KG1 (cell line): Measurements from ENCODE around the gene YY1.
"Not testable (repeated sequence)": the region's sequence is repeated elsewhere in the genome, so short reads cannot be mapped to it uniquely, and the experiment has no call there.

ENCODE experiments used
- DNase-seq: peaks from one replicate; lab custom pipeline; 2025; lab: John Stamatoyannopoulos, UW

YY1 gene

GRCh38 chr14:100283984-100284881 is 45.3 kb downstream of the YY1 start:
- DNase-seq, result no peak

DNA sequence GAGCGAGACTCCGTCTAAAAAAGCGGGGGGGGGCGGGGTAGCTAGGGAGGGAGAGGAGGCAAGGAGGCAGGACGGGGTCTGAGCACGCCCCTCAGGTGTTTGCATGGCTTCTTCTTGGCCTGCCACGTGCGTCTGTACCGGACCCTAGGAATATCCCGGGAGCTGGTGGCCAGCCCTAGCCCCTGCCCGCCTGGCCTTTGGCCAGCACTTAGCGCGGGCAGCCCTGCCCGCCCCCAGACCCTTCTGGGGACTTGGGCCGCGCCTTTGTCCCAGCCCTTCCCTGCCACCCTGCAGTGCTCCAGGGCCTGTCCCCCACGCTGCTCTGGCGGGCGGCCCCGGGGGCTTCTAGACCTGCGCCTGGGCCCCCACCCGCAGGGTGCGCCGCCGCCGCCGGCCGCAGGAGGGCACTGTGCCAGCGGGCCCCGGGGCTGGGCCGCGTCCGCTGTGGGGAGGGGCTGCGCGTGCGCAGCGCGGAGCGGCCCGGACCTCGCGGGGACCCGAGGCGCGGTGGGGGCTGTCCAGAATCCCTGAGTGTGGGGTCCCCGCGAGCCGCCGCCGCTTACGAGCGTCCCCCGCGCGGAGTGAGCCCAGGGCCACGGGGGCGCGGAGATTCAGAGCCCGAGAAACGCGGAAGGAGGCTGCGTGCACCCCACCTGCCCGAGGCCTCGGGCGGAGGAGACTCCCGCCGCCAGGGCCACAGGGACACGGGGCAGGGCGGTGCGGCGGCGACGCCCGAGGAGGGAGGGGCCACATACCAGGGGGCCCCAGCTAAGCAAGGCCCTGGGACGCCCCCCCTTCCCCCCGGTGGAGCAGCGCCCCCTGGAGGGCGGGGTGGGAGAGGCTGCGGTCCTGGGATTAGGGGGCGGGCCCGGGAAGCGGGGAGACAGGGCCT is 46.3 kb downstream of the YY1 start:
- peak; percentile 23 for DNase-seq

GRCh38 chr14:100285913-100286400 is 47.0 kb downstream of the YY1 start:
- no peak for DNase-seq

GRCh38 chr14:100286484-100287191 is 47.7 kb downstream of the YY1 start:
- DNase-seq, result no peak

- DNase-seq, result no peak
These were observed 48.5 kb downstream of the YY1 start for GRCh38 chr14:100287202-100287997.

DNA sequence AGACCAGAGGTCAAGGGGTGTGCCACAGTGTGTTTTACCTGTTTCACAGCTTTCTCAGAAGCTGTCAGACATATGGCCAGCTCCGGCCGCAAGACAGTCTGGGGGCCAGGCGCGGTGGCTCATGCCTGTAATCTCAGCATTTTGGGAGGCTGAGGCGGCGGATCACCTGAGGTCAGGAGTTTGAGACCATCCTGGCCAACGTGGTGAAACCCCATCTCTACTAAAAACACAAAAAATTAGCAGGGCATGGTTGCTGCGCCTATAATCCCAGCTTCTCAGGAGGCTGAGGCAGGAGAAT is 49.0 kb downstream of the YY1 start:
- DNase-seq, result not testable (repeated sequence)

DNA sequence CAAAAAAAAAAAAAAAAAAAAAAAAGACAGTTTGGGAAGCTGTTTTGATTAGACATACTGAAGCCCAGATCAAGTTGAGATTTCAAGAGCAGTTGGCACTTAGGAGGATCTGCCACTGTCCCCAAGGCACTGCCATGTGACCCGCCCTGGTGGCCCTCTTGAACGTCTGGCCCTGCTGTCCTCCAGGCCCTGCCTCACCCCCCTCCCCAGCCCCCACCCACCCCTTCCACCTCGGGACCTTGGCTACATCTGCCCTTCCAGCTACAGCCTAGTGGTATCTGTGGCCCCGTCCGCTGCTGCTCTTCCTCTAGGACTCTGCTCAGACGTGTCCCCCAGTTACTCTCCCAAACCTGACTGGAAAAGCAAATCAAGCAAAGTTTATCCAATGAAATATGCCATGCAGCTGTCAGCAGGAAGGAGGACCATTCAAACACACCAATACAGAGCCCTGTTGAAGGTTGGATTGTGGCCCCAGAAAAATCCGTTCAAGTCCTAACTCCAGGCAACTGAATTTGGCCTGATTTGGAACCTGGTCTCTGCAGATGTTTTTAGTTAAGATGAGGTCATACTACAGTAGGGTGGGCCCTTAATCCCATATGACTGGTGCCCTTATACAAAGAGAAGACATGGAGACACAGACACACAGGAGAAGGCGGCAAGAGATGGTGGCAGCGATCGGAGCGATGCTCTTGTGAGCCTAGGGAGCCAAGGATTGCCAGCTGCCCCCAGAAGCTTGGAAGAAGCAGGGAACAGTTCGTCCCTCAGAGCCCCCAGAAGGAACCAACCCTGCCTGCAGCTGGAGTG is 49.6 kb downstream of the YY1 start:
- no peak for DNase-seq

DNA sequence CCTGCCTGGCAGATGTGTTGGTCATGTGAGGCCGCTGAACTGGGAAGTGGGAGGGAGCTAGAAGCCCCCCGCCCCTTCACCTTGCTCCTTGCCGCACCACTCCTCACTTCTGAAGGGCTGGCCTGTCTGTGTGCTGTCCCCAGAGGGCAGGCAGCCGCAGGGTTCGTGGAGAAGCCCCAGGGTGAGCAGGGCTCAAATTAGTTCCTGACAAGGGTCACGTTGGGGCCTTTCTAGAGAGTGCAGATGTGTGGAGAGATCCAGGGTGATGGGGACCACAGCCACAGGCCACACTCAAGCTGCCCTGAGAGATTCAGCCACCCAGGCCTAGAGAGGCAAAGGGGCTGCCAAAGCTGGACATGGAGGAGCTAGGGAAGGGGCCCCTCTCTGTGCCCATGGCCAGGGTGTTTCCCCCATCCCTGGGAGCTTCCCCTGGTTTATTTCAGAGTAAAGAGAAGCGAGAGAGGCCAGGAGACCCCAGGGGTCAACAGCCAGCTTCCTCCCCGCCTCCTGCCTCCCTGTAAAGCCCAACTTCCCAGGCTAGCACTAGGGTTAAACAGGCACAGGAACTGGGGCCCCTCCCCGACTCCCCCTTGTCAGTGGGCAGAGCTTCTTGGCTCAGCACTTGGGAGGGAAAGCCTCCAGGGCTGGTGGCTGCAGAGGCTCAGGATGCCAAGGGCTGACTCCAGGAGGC is 51.1 kb downstream of the YY1 start:
- DNase-seq, result no peak

GRCh38 chr14:100290607-100291304 is 51.8 kb downstream of the YY1 start:
- DNase-seq, result no peak

DNA sequence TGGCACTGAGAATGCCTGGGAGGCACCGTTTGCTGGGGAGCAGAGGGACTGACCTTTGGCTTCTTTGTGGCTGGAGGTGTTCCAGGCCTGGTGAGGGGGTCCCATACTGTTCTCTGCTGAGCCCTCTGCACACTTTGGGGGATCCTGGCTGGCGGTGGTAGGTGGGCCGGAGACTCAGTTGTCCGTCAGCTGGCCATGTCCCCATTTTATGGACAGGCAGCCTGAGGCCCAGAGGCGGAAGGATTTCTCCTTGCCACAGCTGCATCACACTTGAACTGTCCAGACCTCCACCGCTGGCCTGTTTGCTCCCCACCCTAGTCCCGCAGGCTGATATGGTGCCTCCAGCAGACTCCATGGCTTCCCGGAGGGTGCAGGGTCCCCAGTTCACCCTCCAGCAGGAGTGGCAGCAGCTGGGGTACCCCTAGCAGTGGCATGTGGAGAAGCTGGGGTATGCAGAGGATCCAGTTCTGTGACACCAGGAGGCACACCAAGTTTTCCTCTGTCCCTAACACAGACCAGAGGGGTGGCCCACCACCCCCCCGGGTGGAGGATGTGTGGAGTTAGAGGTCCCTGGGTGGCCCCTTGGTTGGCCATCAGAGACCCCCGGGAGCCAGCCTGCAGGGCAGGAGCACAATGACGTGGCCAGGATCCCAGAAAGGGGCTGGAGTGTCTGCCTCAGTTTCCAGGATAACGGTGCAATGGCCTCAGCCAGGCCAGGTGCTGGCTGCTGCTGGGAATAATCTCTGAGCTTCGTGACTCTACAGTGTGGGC is 52.5 kb downstream of the YY1 start:
- no peak for DNase-seq

GRCh38 chr14:100292301-100292775 is 53.4 kb downstream of the YY1 start:
- no peak for DNase-seq

DNA sequence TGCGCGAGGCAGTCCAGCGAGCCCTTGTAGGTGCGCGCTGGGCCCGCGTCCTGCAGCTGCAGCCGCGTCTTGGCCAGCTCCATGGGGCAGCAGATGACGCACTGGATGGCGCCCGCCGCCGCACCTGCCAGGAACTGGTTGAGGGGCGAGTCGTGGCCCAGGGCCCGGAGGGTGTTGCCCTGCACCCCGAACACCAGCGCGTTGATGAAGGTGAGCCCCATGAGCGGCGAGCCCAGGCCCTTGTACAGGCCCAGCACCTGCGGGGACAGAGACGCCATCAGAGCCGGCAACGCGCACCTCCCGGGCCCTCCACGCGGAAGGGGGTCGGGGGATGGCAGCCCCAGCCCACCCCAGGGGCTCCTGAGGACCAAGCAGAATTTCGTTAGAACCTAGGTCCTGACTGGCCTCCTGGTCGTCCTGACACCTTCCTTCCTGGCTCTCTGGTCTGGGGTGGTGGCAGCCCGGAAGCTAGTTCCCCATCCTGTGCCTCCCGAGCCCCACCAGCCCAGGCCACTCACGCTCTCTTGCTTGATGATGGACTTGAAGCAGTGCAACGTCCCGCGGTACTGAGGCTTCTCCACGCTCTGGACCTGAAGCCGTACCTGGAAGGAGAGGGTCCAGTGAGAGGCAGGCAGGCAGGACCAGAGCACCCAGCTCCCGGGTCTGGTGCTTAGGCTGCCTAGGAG is 54.0 kb downstream of the YY1 start:
- no peak for DNase-seq

DNA sequence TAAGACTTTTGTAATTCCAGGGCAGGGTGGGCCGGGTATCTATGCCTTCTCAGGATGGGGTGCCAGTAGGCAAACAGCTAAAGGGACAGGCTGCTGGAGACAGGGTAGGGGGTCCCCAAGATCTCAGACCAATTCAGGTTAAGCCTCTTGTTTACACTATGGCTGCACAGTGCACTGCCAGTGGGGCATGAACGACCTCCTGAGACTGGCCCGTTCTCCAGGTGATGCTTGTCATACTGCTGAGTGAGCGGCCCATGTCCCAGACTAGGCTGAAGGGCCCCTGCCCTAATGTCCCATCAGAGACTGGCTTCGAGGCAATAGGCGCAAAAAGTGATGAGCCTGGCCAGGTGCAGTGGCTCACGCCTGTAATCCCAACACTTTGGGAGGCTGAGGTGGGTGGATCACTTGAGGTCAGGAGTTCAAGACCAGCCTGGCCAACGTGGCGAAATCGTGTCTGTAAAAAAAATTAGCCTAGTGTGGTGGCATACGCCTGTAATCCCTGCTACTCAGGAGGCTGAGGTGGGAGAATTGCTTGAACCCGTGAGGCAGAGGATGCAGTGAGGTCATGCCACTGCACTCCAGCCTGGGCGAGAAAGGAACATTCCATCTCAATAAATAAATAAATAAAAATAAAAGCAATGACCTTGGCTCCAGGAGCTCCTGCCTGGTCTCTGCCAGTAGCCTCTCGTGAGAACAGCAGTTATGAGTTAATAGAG is 54.7 kb downstream of the YY1 start:
- DNase-seq, result no peak

GRCh38 chr14:100294213-100294962 is 55.4 kb downstream of the YY1 start:
- DNase-seq, result no peak

GRCh38 chr14:100294963-100295330 is 56.0 kb downstream of the YY1 start:
- no peak for DNase-seq

DNA sequence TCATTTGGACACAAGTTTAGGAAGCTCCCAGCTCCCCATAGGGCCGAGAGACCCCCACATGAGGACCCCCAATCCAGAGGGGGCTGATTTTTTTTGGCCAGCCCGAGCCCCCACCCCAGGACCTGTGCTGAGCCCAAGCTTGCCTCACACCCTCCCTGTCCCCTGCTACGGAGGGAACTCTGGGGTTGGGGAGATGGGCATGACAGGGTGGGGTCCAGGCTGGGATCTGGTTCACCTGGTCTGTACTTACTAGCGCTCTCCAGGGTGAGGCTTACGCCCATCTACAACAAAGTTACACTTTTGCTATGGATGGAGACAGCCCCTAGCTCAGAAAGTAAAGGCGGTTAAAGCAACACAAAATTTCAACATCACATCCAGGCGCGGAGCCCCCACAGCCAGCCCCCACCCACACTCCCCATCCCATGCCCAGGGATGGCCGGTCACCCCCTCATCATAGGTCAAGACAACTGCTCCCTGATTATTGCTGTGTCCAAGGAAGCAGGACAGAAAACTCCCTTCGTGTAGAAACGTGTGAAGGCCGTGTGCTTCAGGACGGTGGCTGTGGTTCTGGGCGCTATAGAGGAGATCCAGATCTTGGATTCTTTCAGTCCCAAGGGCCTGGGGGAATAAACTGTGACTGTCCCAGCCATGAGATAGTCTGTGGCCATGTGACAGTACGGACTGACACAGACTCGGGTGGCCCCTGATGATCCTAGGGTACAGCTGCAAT is 56.6 kb downstream of the YY1 start:
- no peak for DNase-seq
